Mesendoderm (in vitro differentiated cells): ENCODE measurements around the gene USPL1.
A peak's percentile ranks its signal among the peaks of the same experiment; 100 is the strongest.

Experiments
- DNase-seq: peaks from one replicate; pipeline ENCODE4 v3.0.0; 2013
- H2AK5ac ChIP-seq: 2 replicates; pipeline ENCODE4 v1.6.1; 2013; ENCODE audit warnings: low read length, inconsistent platforms
- H2BK120ac ChIP-seq: 2 replicates; pipeline ENCODE4 v1.6.1; 2013; ENCODE audit warnings: low read depth, mild to moderate bottlenecking, low read length, moderate library complexity, mixed read lengths
- H2BK15ac ChIP-seq: replicated peaks from 2 replicates; pipeline ENCODE4 v1.6.1; 2013; ENCODE audit warnings: low read depth, mild to moderate bottlenecking, moderate library complexity
- H2BK5ac ChIP-seq: 2 replicates; pipeline ENCODE4 v1.6.1; 2013; ENCODE audit warnings: low read length, inconsistent platforms
- H3K18ac ChIP-seq: 2 replicates; pipeline ENCODE4 v1.6.1; 2013; ENCODE audit warnings: mild to moderate bottlenecking, low read length, mixed read lengths
- H3K23ac ChIP-seq: one replicate; pipeline ENCODE4 v1.6.1; 2013; ENCODE audit warnings: low read length
- H3K27ac ChIP-seq: 2 replicates; pipeline ENCODE4 v1.5.1; 2013; ENCODE audit warnings: low read depth, mild to moderate bottlenecking, inconsistent platforms, low read length, moderate library complexity
- H3K27me3 ChIP-seq: 2 replicates; pipeline ENCODE4 v1.6.1; 2013; ENCODE audit warnings: low read length, control low read depth, mild to moderate bottlenecking, inconsistent platforms; ENCODE audit not compliant: insufficient read depth, poor library complexity
- H3K36me3 ChIP-seq: 2 replicates; pipeline ENCODE4 v1.6.1; 2013; ENCODE audit warnings: low read length, inconsistent platforms; ENCODE audit not compliant: control insufficient read depth, insufficient read depth
- H3K4ac ChIP-seq: one replicate; pipeline ENCODE4 v1.6.1; 2013; ENCODE audit warnings: low read depth, mild to moderate bottlenecking, low read length, moderate library complexity
- H3K4me1 ChIP-seq: 2 replicates; pipeline ENCODE4 v1.6.1; 2013; ENCODE audit warnings: low read depth, low read length, inconsistent platforms; ENCODE audit not compliant: control insufficient read depth
- H3K4me2 ChIP-seq: 2 replicates; pipeline ENCODE4 v1.6.1; 2013; ENCODE audit warnings: low read length
- H3K4me3 ChIP-seq: 2 replicates; pipeline ENCODE4 v1.5.1; 2013; ENCODE audit warnings: mild to moderate bottlenecking, low read length
- H3K56ac ChIP-seq: one replicate; pipeline ENCODE4 v1.6.1; 2013; ENCODE audit warnings: low read length
- H3K79me1 ChIP-seq: 2 replicates; pipeline ENCODE4 v1.6.1; 2013; ENCODE audit warnings: low read length, inconsistent platforms
- H3K79me2 ChIP-seq: 2 replicates; pipeline ENCODE4 v1.6.1; 2013; ENCODE audit warnings: mild to moderate bottlenecking, low read length; ENCODE audit not compliant: control insufficient read depth, insufficient read depth
- H3K9ac ChIP-seq: 2 replicates; pipeline ENCODE4 v1.6.1; 2013; ENCODE audit warnings: low read length, inconsistent platforms
- H4K5ac ChIP-seq: one replicate; pipeline ENCODE4 v1.6.1; 2013; ENCODE audit warnings: low read length
- H4K8ac ChIP-seq: one replicate; pipeline ENCODE4 v1.6.1; 2013; ENCODE audit warnings: low read depth, mild to moderate bottlenecking, control low read depth, low read length, moderate library complexity
- WGBS: extraction: QIAGEN DNeasy Blood & Tissue Kit; methylation state at CpG from one replicate; pipeline ENCODE4 v1.1.7; 2013; ENCODE audit warnings: low lambda C conversion rate, missing lambda C conversion rate; ENCODE audit not compliant: insufficient coverage; ENCODE audit errors: extremely low coverage; 5-methylcytosine and 5-hydroxymethylcytosine counted together

USPL1 gene

GRCh38 chr13:30673669-30674521, 56.2 kb downstream of the USPL1 start:
- Histone ChIP-seq H3K27me3 (no peaks in the 10 kb centered on the region), H4K8ac (no peak overlapping the region), H3K4me1 (no peaks in the 10 kb centered on the region), H3K4ac (no peak overlapping the region), H3K9ac (peak overlapping the region; percentile 63), H3K4me2 (peak overlapping the region; percentile 83), H3K56ac (peak overlapping the region; percentile 84), H3K18ac (peak overlapping the region; percentile 71), H3K36me3 (no peaks in the 10 kb centered on the region), H3K4me3 (peak overlapping the region; percentile 50), H2AK5ac (no peak overlapping the region), H3K27ac (no peak overlapping the region), H3K79me1 (no peaks in the 10 kb centered on the region), H3K23ac (no peak overlapping the region), H3K79me2 (no peaks in the 10 kb centered on the region), H4K5ac (no peak overlapping the region), H2BK5ac (no peak overlapping the region), H2BK120ac (peak overlapping the region; percentile 76), H2BK15ac (no peak overlapping the region)
- peak; percentile 90 for DNase-seq
- WGBS, result no CpG with 5 or more reads among the region's 72 CpGs

- H3K56ac ChIP-seq, result no peak overlapping the region
- no peaks in the 10 kb centered on the region for H3K36me3 ChIP-seq
- H3K4me2 ChIP-seq, result no peak overlapping the region
- no peak overlapping the region for H2BK120ac ChIP-seq
- no peak overlapping the region for H2BK15ac ChIP-seq
- no peaks in the 10 kb centered on the region for H3K79me2 ChIP-seq
- no peak overlapping the region for H4K5ac ChIP-seq
- no peak overlapping the region for H2AK5ac ChIP-seq
- H2BK5ac ChIP-seq, result no peak overlapping the region
- no peaks in the 10 kb centered on the region for H3K27me3 ChIP-seq
- no peak overlapping the region for H4K8ac ChIP-seq
- no peak overlapping the region for H3K4ac ChIP-seq
- no peak overlapping the region for H3K23ac ChIP-seq
- no peaks in the 10 kb centered on the region for H3K79me1 ChIP-seq
- no peak overlapping the region for H3K9ac ChIP-seq
- H3K27ac ChIP-seq, result no peak overlapping the region
- H3K4me1 ChIP-seq, result no peaks in the 10 kb centered on the region
- H3K18ac ChIP-seq, result no peak overlapping the region
- no peak for DNase-seq
- no peak overlapping the region for H3K4me3 ChIP-seq
- no CpG with 5 or more reads among the region's 3 CpGs for WGBS
Measured at GRCh38 chr13:30675717-30676116, 58.0 kb downstream of the USPL1 start.

GRCh38 chr13:30676672-30677071, 59.0 kb downstream of the USPL1 start:
- H4K8ac ChIP-seq, result no peak overlapping the region
- H2BK5ac ChIP-seq, result no peak overlapping the region
- no peak overlapping the region for H3K56ac ChIP-seq
- peak; percentile 44 for DNase-seq
- H3K36me3 ChIP-seq, result no peaks in the 10 kb centered on the region
- H3K23ac ChIP-seq, result no peak overlapping the region
- no peak overlapping the region for H3K4me2 ChIP-seq
- no peak overlapping the region for H3K27ac ChIP-seq
- H2BK120ac ChIP-seq, result no peak overlapping the region
- no peak overlapping the region for H3K4me3 ChIP-seq
- no peaks in the 10 kb centered on the region for H3K79me1 ChIP-seq
- H3K4ac ChIP-seq, result no peak overlapping the region
- no peak overlapping the region for H4K5ac ChIP-seq
- H2BK15ac ChIP-seq, result no peak overlapping the region
- H3K9ac ChIP-seq, result no peak overlapping the region
- H3K4me1 ChIP-seq, result no peaks in the 10 kb centered on the region
- no peak overlapping the region for H3K18ac ChIP-seq
- WGBS, result no CpG with 5 or more reads among the region's 3 CpGs
- H3K79me2 ChIP-seq, result no peaks in the 10 kb centered on the region
- H2AK5ac ChIP-seq, result no peak overlapping the region
- no peaks in the 10 kb centered on the region for H3K27me3 ChIP-seq

GRCh38 chr13:30679483-30680330, 62.0 kb downstream of the USPL1 start:
- no peak overlapping the region for H2BK15ac ChIP-seq
- H3K4me3 ChIP-seq, result no peak overlapping the region
- DNase-seq, result peak; percentile 56
- H3K23ac ChIP-seq, result no peak overlapping the region
- H3K4ac ChIP-seq, result no peak overlapping the region
- no peaks in the 10 kb centered on the region for H3K4me1 ChIP-seq
- no CpG with 5 or more reads among the region's 9 CpGs for WGBS
- no peaks in the 10 kb centered on the region for H3K79me1 ChIP-seq
- no peaks in the 10 kb centered on the region for H3K36me3 ChIP-seq
- H2BK120ac ChIP-seq, result no peak overlapping the region
- no peak overlapping the region for H3K18ac ChIP-seq
- H4K5ac ChIP-seq, result no peak overlapping the region
- H2AK5ac ChIP-seq, result no peak overlapping the region
- no peak overlapping the region for H3K56ac ChIP-seq
- H3K27ac ChIP-seq, result no peak overlapping the region
- no peaks in the 10 kb centered on the region for H3K27me3 ChIP-seq
- no peak overlapping the region for H3K4me2 ChIP-seq
- H3K9ac ChIP-seq, result no peak overlapping the region
- no peak overlapping the region for H2BK5ac ChIP-seq
- no peak overlapping the region for H4K8ac ChIP-seq
- no peaks in the 10 kb centered on the region for H3K79me2 ChIP-seq

GRCh38 chr13:30681843-30682242, 64.1 kb downstream of the USPL1 start:
- Histone ChIP-seq H2BK5ac (no peak overlapping the region), H3K4me1 (no peaks in the 10 kb centered on the region), H3K79me2 (no peaks in the 10 kb centered on the region), H3K23ac (no peak overlapping the region), H3K36me3 (no peaks in the 10 kb centered on the region), H3K27me3 (no peaks in the 10 kb centered on the region), H3K18ac (no peak overlapping the region), H2BK120ac (no peak overlapping the region), H4K8ac (no peak overlapping the region), H2BK15ac (no peak overlapping the region), H2AK5ac (no peak overlapping the region), H3K27ac (no peak overlapping the region), H3K4me2 (no peak overlapping the region), H3K56ac (no peak overlapping the region), H3K4me3 (no peak overlapping the region), H3K4ac (no peak overlapping the region), H4K5ac (no peak overlapping the region), H3K79me1 (no peaks in the 10 kb centered on the region), H3K9ac (no peak overlapping the region)
- no peak for DNase-seq
- no CpG with 5 or more reads among the region's 2 CpGs for WGBS
